HG03520 (cell line): ENCODE data around the gene CHURC1.

ENCODE experiments used
- ATAC-seq: cut with Tn5 transposase; IDR thresholded peaks from one replicate; pipeline ENCODE4 v1.9.1; 2021; ENCODE audit warnings: mild to moderate bottlenecking, moderate library complexity; ENCODE audit not compliant: unreplicated experiment

CHURC1 gene

DNA sequence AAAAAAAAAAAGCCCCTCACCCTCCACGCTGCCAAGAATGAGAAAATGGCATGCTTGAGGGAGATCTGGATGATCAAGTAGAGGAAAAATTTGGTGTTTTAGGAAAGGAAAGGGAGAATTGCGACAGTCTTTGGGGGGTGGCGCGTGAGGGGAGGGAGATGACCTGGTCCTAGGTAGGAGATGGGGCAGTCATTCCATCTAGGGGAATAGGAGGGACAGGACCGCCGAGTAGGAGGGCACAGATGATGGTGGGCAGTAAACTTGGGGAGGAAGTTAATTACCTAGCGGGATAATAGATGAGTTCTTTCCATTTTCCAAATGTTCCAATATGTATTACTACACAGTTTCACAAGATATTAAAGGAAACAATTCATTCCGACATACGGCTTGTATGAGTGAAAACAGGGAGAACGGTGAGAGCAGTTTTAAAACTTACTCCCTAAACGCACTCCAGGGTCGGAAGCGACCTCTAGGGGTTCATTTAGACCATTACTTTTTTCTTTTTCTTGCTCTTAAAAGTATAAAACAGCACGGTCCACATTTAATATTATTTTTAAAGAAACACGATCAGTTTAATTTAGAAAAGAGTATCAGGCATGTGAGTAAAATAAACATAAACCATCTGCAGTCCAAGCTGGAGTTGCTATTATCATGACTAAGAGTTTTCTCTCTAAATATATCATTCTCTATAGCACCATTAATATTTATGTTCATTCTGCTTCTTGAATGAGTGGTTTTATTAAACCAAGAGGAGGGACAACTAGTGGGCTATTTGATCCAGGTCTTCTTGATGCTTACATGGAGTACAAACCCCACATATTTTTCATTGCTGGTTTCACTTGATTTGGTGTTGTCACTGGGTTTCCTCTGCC lies 69.4 kb downstream of the CHURC1 start:
- no peak for ATAC-seq
